Neural progenitor cell (in vitro differentiated cells): ENCODE data around the gene PEMT. TPM values are rescaled to one million over a fixed set of nuclear protein-coding genes. Genes with fewer than 3 reads are reported as not detected.
A peak's percentile ranks its signal among the peaks of the same experiment; 100 is the strongest.

ENCODE experiments used
- DNase-seq: peaks from one replicate; pipeline ENCODE4 v3.0.0-alpha.2; 2016; ENCODE audit warnings: low spot score
- H2AFZ ChIP-seq: fragments of 200-600 bp; sonication (generic); replicated peaks from 2 replicates; pipeline ENCODE4 v1.6.1; 2016; ENCODE audit warnings: antibody characterized with exemption
- H3F3A ChIP-seq: fragments of 200-600 bp; sonication (generic); 2 replicates; pipeline ENCODE4 v1.6.1; 2016; ENCODE audit warnings: antibody characterized with exemption, low read depth
- H3K27ac ChIP-seq: fragments of 200-600 bp; sonication (generic); 2 replicates; pipeline ENCODE4 v1.5.1; 2016; ENCODE audit warnings: mild to moderate bottlenecking
- H3K27me3 ChIP-seq: fragments of 200-600 bp; sonication (generic); 2 replicates; pipeline ENCODE4 v1.6.1; 2016; ENCODE audit warnings: mild to moderate bottlenecking, moderate library complexity
- H3K36me3 ChIP-seq: fragments of 200-600 bp; sonication (generic); 2 replicates; pipeline ENCODE4 v1.5.1; 2016
- H3K4me1 ChIP-seq: fragments of 200-600 bp; sonication (generic); 2 replicates; pipeline ENCODE4 v1.6.1; 2016; ENCODE audit warnings: mixed run types
- H3K4me2 ChIP-seq: fragments of 200-600 bp; sonication (generic); 2 replicates; pipeline ENCODE4 v1.6.1; 2016
- H3K4me3 ChIP-seq: fragments of 200-600 bp; sonication (generic); 2 replicates; pipeline ENCODE4 v1.5.1; 2016
- H3K79me2 ChIP-seq: fragments of 200-600 bp; sonication (generic); 2 replicates; pipeline ENCODE4 v1.6.1; 2016; ENCODE audit warnings: low read depth
- H3K9ac ChIP-seq: fragments of 200-600 bp; sonication (generic); 2 replicates; pipeline ENCODE4 v1.6.1; 2016
- H3K9me3 ChIP-seq: fragments of 200-600 bp; sonication (generic); 2 replicates; pipeline ENCODE4 v1.5.1; 2016; ENCODE audit warnings: low read depth
- H4K20me1 ChIP-seq: fragments of 200-600 bp; sonication (generic); 2 replicates; pipeline ENCODE4 v1.6.1; 2016; ENCODE audit warnings: low read depth
- H3K27ac Mint-ChIP-seq: 3 replicates; pipeline ENCODE4 v1.8.0; 2021; ENCODE audit warnings: mixed read lengths
- H3K27me3 Mint-ChIP-seq: 2 replicates; pipeline ENCODE4 v1.8.0; 2022; ENCODE audit warnings: low read depth, mild to moderate bottlenecking, inconsistent platforms, moderate library complexity, mixed read lengths; ENCODE audit not compliant: insufficient read depth
- H3K36me3 Mint-ChIP-seq: 3 replicates; pipeline ENCODE4 v1.8.0; 2021; ENCODE audit warnings: mixed read lengths
- H3K4me1 Mint-ChIP-seq: 3 replicates; pipeline ENCODE4 v1.8.0; 2021; ENCODE audit warnings: mixed read lengths
- H3K4me3 Mint-ChIP-seq: 3 replicates; pipeline ENCODE4 v1.8.0; 2021; ENCODE audit warnings: mild to moderate bottlenecking, moderate library complexity, mixed read lengths
- H3K9me3 Mint-ChIP-seq: 3 replicates; pipeline ENCODE4 v1.8.0; 2020; ENCODE audit warnings: mixed read lengths
- EZH2 ChIP-seq: fragments of 200-600 bp; sonication (generic); IDR thresholded peaks from 2 replicates; pipeline ENCODE4 v1.6.1; 2017; ENCODE audit warnings: antibody characterized with exemption, mild to moderate bottlenecking, moderate library complexity
- EZH2phosphoT487 ChIP-seq: fragments of 200-600 bp; sonication (generic); IDR thresholded peaks from 2 replicates; pipeline ENCODE4 v1.6.1; 2017; ENCODE audit warnings: antibody characterized with exemption
- total RNA-seq: library from RNA; depleted of rRNA; stranded (reverse); fragments of >200 nt; gene quantifications from 2 replicates; pipeline ENCODE4 v1.2.3, GENCODE V29; 2015; ENCODE audit warnings: low replicate concordance
- TF ChIP-seq, protein P1 (sequence below): fragments of 200-600 bp; sonication (generic); IDR thresholded peaks from 2 replicates; pipeline ENCODE4 v1.5.1; 2017; ENCODE audit warnings: antibody characterized with exemption, mild to moderate bottlenecking

PEMT gene
- total RNA-seq, 1 donor from 2014 or later: 17.7 TPM

GRCh38 chr17:17511881-17512858 is 79.3 kb downstream of the PEMT start:
- TF ChIP-seq EZH2 (no peak), EZH2phosphoT487 (no peak)
- no peak overlapping the region for H3K27ac ChIP-seq
- DNase-seq: no peak
- H2AFZ ChIP-seq: no peak overlapping the region
- H3K27me3 Mint-ChIP-seq: no peaks in the 10 kb centered on the region
- H4K20me1 ChIP-seq: peaks cover 4% of the 10 kb centered on the region
- H3F3A ChIP-seq: no peaks in the 10 kb centered on the region
- no peaks in the 10 kb centered on the region for H3K9me3 ChIP-seq
- H3K36me3 ChIP-seq: no peaks in the 10 kb centered on the region
- no peaks in the 10 kb centered on the region for H3K9me3 Mint-ChIP-seq
- H3K27ac Mint-ChIP-seq: no peak overlapping the region
- no peaks in the 10 kb centered on the region for H3K27me3 ChIP-seq
- no peak overlapping the region for H3K4me2 ChIP-seq
- H3K4me3 Mint-ChIP-seq: no peak overlapping the region
- no peaks in the 10 kb centered on the region for H3K79me2 ChIP-seq
- H3K4me1 ChIP-seq: peaks cover 8% of the 10 kb centered on the region
- no peak overlapping the region for H3K9ac ChIP-seq
- peaks cover 27% of the 10 kb centered on the region for H3K4me1 Mint-ChIP-seq
- no peak overlapping the region for H3K4me3 ChIP-seq
- H3K36me3 Mint-ChIP-seq: no peaks in the 10 kb centered on the region

- no peaks in the 10 kb centered on the region for H3K36me3 Mint-ChIP-seq
- DNase-seq: no peak
- Histone ChIP-seq H3K4me3 (no peak overlapping the region), H2AFZ (no peak overlapping the region), H3K27me3 (no peaks in the 10 kb centered on the region), H3K27ac (no peak overlapping the region), H3K4me1 (peaks cover 8% of the 10 kb centered on the region), H3K79me2 (no peaks in the 10 kb centered on the region), H3K36me3 (no peaks in the 10 kb centered on the region), H3F3A (no peaks in the 10 kb centered on the region), H3K9ac (no peak overlapping the region), H3K4me2 (no peak overlapping the region), H4K20me1 (peaks cover 4% of the 10 kb centered on the region), H3K9me3 (no peaks in the 10 kb centered on the region)
- TF ChIP-seq, protein P1, sequence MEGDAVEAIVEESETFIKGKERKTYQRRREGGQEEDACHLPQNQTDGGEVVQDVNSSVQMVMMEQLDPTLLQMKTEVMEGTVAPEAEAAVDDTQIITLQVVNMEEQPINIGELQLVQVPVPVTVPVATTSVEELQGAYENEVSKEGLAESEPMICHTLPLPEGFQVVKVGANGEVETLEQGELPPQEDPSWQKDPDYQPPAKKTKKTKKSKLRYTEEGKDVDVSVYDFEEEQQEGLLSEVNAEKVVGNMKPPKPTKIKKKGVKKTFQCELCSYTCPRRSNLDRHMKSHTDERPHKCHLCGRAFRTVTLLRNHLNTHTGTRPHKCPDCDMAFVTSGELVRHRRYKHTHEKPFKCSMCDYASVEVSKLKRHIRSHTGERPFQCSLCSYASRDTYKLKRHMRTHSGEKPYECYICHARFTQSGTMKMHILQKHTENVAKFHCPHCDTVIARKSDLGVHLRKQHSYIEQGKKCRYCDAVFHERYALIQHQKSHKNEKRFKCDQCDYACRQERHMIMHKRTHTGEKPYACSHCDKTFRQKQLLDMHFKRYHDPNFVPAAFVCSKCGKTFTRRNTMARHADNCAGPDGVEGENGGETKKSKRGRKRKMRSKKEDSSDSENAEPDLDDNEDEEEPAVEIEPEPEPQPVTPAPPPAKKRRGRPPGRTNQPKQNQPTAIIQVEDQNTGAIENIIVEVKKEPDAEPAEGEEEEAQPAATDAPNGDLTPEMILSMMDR: no peak
- TF ChIP-seq EZH2 (no peak), EZH2phosphoT487 (no peak)
- no peaks in the 10 kb centered on the region for H3K27me3 Mint-ChIP-seq
- no peaks in the 10 kb centered on the region for H3K9me3 Mint-ChIP-seq
- peak overlapping the region; percentile 60 for H3K27ac Mint-ChIP-seq
- peaks cover 26% of the 10 kb centered on the region for H3K4me1 Mint-ChIP-seq
- no peak overlapping the region for H3K4me3 Mint-ChIP-seq
These were observed 80.2 kb downstream of the PEMT start for GRCh38 chr17:17511293-17511741.

- Histone ChIP-seq H3K4me2 (no peak overlapping the region), H2AFZ (no peak overlapping the region), H3K36me3 (no peaks in the 10 kb centered on the region), H3K27ac (no peak overlapping the region), H3F3A (no peaks in the 10 kb centered on the region), H3K4me1 (peaks cover 8% of the 10 kb centered on the region), H3K79me2 (no peaks in the 10 kb centered on the region), H4K20me1 (peaks cover 3% of the 10 kb centered on the region), H3K9me3 (no peaks in the 10 kb centered on the region), H3K4me3 (no peak overlapping the region), H3K9ac (no peak overlapping the region), H3K27me3 (no peaks in the 10 kb centered on the region)
- DNase-seq: no peak
- TF ChIP-seq, protein P1: no peak
- TF ChIP-seq EZH2phosphoT487 (no peak), EZH2 (no peak)
- no peaks in the 10 kb centered on the region for H3K27me3 Mint-ChIP-seq
- H3K4me3 Mint-ChIP-seq: no peak overlapping the region
- no peaks in the 10 kb centered on the region for H3K36me3 Mint-ChIP-seq
- peaks cover 20% of the 10 kb centered on the region for H3K4me1 Mint-ChIP-seq
- peak overlapping the region; percentile 60 for H3K27ac Mint-ChIP-seq
- H3K9me3 Mint-ChIP-seq: no peaks in the 10 kb centered on the region
These were observed 80.8 kb downstream of the PEMT start for GRCh38 chr17:17510456-17511292.
